Kidney epithelial cell (primary cell): ENCODE measurements around the gene ARHGEF1. TPM values are rescaled to one million over a fixed set of nuclear protein-coding genes. Genes with fewer than 3 reads are reported as not detected.

Experiments used
- DNase-seq: peaks from one replicate; pipeline ENCODE4 v3.0.0-alpha.2; 2010; ENCODE audit warnings: low read depth
- H3K27me3 ChIP-seq: 2 replicates; pipeline ENCODE4 v1.6.0; 2011; ENCODE audit warnings: low read length; ENCODE audit not compliant: control insufficient read depth, insufficient read depth
- H3K36me3 ChIP-seq: 2 replicates; pipeline ENCODE4 v1.5.1; 2011; ENCODE audit warnings: low read length; ENCODE audit not compliant: control insufficient read depth, insufficient read depth
- H3K4me3 ChIP-seq: 2 replicates; pipeline ENCODE4 v1.5.1; 2011; ENCODE audit warnings: low read depth, mild to moderate bottlenecking, control low read depth, low read length
- total RNA-seq: library from RNA; depleted of rRNA; stranded (reverse); fragments of >200 nt; gene quantifications from 2 replicates; pipeline ENCODE4 v1.2.3, GENCODE V29; 2015
- TF ChIP-seq, protein P1 (sequence below): IDR thresholded peaks from 2 replicates; pipeline ENCODE4 v1.5.1; 2011; ENCODE audit warnings: mild to moderate bottlenecking, moderate library complexity, low read length, control low read depth, inconsistent platforms; ENCODE audit not compliant: insufficient read depth, poor library complexity, severe bottlenecking

ARHGEF1 gene
- total RNA-seq, 1 donor from 2014 or later: 72.2 TPM

DNA sequence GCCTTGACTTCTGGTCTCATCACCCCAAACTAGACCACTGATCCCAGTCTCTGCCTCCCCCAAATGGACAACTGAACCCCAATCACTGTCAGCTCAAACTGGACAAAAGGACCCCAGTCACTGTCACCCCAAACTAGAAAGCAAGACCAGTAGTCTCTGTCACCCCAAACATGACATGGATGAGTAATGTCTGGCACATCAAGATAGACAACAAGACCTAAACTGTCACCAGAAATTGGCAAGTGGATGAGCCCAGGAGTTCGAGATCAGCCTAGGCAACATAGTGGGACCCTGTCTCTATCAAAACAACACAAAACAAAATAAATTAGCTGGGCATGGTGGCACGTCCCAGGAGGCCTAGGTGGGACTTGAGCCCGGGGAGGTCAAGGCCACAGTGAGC is 64.1 kb downstream of the ARHGEF1 start:
- TF ChIP-seq, protein P1, sequence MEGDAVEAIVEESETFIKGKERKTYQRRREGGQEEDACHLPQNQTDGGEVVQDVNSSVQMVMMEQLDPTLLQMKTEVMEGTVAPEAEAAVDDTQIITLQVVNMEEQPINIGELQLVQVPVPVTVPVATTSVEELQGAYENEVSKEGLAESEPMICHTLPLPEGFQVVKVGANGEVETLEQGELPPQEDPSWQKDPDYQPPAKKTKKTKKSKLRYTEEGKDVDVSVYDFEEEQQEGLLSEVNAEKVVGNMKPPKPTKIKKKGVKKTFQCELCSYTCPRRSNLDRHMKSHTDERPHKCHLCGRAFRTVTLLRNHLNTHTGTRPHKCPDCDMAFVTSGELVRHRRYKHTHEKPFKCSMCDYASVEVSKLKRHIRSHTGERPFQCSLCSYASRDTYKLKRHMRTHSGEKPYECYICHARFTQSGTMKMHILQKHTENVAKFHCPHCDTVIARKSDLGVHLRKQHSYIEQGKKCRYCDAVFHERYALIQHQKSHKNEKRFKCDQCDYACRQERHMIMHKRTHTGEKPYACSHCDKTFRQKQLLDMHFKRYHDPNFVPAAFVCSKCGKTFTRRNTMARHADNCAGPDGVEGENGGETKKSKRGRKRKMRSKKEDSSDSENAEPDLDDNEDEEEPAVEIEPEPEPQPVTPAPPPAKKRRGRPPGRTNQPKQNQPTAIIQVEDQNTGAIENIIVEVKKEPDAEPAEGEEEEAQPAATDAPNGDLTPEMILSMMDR: no peak
- H3K36me3 ChIP-seq: no peaks in the 10 kb centered on the region
- no peak for DNase-seq

DNA sequence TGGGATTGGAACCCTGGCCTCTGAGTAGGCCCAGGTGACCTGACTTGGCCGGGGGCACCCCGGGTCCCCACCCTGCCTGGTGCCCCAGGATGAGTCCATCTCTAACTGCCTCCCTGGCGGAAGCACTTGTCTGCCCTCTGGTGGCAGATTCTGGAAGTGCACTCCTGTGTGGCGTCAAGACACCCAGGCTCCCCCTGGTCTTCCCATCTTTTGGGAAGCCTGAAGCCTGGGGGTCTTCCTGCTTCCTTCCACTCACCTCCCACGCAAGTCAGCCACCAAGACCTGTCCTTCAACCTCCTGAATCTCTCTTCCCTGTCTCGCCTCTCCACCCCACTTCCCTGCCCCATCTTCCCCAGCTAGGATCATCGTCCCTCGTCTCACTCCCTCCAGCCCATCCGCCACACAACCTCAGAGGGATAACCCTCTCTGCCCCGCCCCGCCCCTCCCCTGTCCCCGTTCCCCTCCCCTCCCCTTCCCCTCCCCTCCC is 68.7 kb downstream of the ARHGEF1 start:
- H3K4me3 ChIP-seq: no peak overlapping the region
- no peak for DNase-seq

More for the DNA sequence above, 64.1 kb downstream of the ARHGEF1 start:
- H3K27me3 ChIP-seq: no peaks in the 10 kb centered on the region
- H3K4me3 ChIP-seq: no peak overlapping the region

GRCh38 chr19:41955521-41955920 is 72.5 kb downstream of the ARHGEF1 start:
- DNase-seq: no peak
- TF ChIP-seq, protein P1: no peak
- H3K36me3 ChIP-seq: no peaks in the 10 kb centered on the region
- H3K4me3 ChIP-seq: no peak overlapping the region
- no peaks in the 10 kb centered on the region for H3K27me3 ChIP-seq

More for the DNA sequence above, 68.7 kb downstream of the ARHGEF1 start:
- TF ChIP-seq, protein P1: peak; percentile 98
- Histone ChIP-seq H3K36me3 (no peaks in the 10 kb centered on the region), H3K27me3 (no peaks in the 10 kb centered on the region)

DNA sequence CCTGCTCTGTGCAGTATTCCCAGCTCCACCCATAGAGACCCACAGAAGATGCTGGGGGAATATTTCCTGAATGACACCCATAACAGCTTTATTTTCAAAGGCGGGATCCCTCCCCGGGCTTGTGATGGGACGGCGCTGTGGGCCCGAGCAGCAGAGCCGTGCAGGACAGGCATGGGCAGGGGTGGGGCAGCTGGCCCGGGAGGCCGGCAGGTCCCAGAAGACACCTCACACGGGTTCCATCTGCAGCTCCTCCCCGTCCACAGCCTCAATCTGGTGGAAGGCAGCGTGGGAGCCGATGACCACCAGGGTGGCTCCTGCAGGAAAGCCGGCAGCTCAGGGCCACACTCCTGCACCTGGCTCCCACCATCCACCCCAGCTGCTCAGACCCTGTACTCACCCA is 73.6 kb downstream of the ARHGEF1 start:
- Histone ChIP-seq H3K27me3 (no peaks in the 10 kb centered on the region), H3K36me3 (no peaks in the 10 kb centered on the region), H3K4me3 (no peak overlapping the region)
- no peak for DNase-seq
- TF ChIP-seq, protein P1: no peak

Other genes with a start within 250 kb of the ARHGEF1 start
- gene CEACAM7, start 194.9 kb upstream of the ARHGEF1 start, total RNA-seq: not detected in 2 replicates
- gene CEACAM5, start 174.6 kb upstream of the ARHGEF1 start, total RNA-seq: not detected in 2 replicates
- gene CEACAM6, start 127.7 kb upstream of the ARHGEF1 start, total RNA-seq: 0.13 TPM in 1 of 2 replicates, not detected in the other
- not detected in 2 replicates for gene CEACAM3, start 86.6 kb upstream of the ARHGEF1 start, total RNA-seq
- gene LYPD4, start 38.5 kb upstream of the ARHGEF1 start, total RNA-seq: not detected in 2 replicates
- gene DMRTC2, start 38.1 kb upstream of the ARHGEF1 start, total RNA-seq: not detected in 2 replicates
- gene RPS19, start 22.9 kb upstream of the ARHGEF1 start, total RNA-seq: 1,699 and 2,835 TPM in 2 replicates
- gene CD79A, start 5.9 kb upstream of the ARHGEF1 start, total RNA-seq: 0.27 TPM in 1 of 2 replicates, not detected in the other
- not detected in 2 replicates for gene ERFL, start 45.3 kb downstream of the ARHGEF1 start, total RNA-seq
- gene RABAC1, start 76.1 kb downstream of the ARHGEF1 start, total RNA-seq: 126 and 130 TPM in 2 replicates
- gene ATP1A3, start 111.0 kb downstream of the ARHGEF1 start, total RNA-seq: 1.4 TPM in 1 of 2 replicates, not detected in the other
- gene GRIK5, start 187.0 kb downstream of the ARHGEF1 start, total RNA-seq: 14.2 and 20.2 TPM in 2 replicates
- gene ZNF574, start 193.0 kb downstream of the ARHGEF1 start, total RNA-seq: 17.3 and 27.0 TPM in 2 replicates
- 1.4 and 2.3 TPM in 2 replicates for gene POU2F2, start 249.3 kb downstream of the ARHGEF1 start, total RNA-seq